ENCODE measurements around the gene SLC35A3. TPM values are rescaled to one million over a fixed set of nuclear protein-coding genes. Genes with fewer than 3 reads are reported as not detected.

The SLC35A3 gene
- total RNA-seq, result 25.3 and 27.3 TPM in 2 replicates

DNA sequence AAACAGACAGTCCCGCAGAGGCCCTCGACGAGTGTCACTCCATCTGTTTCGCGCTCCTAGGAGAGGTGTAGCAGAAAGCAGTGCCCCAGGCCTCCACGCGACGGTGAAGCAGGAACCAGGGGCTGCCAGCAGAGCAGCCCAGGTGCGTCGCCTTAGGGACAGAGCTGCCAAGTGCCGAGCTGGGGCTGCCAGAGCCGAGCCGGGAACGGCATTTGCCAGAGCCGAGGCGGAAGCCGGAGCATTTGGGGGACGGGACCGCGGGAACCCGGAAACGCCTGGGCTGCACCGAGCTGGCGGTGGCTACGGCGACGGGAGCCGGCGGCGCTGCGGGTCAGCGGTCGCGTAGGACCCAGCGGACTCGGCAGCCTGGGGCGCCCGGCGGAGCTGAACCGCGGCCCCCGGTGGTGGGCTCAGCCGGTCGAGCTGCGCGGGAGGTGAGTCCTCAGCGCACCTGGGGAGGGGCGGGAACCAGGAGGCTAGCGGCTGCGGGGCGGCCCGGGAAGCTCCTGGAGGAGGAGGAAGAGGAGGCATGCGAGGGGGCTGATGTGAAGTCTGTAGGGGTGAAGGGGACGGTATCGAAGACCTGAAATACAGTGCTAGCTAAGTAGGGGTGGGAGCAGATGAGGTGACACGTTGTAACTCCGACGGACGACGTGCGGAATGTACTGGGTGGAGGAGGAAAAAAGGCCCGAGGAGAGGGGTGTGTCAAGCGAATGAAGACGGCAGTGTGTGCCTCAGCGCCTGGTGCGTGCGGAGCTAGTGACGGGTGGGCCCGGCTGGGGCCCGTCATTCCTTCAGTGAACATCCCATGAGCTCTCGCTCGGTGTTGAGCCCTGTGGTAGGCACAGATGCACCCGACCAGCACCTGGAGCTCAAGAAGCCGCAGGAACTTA, at the start of gene SLC35A3:
Gene SLC35A3, plus strand, starts transcription at position 268 of the 893 bp plus-strand sequence. CDS start 23,559 bp downstream, outside the sequence.
- TF ChIP-seq, protein P1, sequence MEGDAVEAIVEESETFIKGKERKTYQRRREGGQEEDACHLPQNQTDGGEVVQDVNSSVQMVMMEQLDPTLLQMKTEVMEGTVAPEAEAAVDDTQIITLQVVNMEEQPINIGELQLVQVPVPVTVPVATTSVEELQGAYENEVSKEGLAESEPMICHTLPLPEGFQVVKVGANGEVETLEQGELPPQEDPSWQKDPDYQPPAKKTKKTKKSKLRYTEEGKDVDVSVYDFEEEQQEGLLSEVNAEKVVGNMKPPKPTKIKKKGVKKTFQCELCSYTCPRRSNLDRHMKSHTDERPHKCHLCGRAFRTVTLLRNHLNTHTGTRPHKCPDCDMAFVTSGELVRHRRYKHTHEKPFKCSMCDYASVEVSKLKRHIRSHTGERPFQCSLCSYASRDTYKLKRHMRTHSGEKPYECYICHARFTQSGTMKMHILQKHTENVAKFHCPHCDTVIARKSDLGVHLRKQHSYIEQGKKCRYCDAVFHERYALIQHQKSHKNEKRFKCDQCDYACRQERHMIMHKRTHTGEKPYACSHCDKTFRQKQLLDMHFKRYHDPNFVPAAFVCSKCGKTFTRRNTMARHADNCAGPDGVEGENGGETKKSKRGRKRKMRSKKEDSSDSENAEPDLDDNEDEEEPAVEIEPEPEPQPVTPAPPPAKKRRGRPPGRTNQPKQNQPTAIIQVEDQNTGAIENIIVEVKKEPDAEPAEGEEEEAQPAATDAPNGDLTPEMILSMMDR (IDR thresholded peaks at IDR 0.05; ENCODE audit: insufficient read depth, low read length, severe bottlenecking), result no peak
- no peak for FAIRE-seq
- DNase-seq (ENCODE audit: low read depth), result peak; percentile 71
- Histone ChIP-seq H3K36me3 (ENCODE audit: control insufficient read depth, insufficient read depth, low read length) (no peaks in the 10 kb centered on the region), H3K27me3 (ENCODE audit: control insufficient read depth, insufficient read depth, low read length) (no peaks in the 10 kb centered on the region), H3K4me3 (ENCODE audit: low read depth, low read length) (peak within 1 kb of the TSS; percentile 91)

DNA sequence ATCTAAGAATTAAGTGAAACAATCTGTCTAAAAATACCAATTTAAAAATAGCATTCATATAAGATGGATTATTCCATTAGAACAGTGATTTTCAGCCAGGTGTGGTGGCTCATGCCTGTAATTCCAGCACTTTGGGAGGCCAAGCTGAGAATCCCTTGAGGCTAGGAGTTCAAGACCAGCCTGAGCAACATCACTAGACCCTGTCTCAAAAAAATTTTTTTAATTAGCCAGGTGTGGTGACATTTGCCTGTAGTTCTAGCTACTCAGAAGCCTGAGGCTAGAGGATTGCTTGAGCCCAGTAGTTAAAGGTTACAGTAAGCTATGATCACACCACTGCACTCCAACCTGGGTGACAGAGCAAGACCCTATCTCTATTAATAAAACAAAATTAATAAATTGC, 35.0 kb upstream of the SLC35A3 start:
- DNase-seq (ENCODE audit: low read depth) (no peak), FAIRE-seq (no peak)
- H3K4me3 ChIP-seq (ENCODE audit: low read depth, low read length), result no peak overlapping the region
- H3K27me3 ChIP-seq (ENCODE audit: control insufficient read depth, insufficient read depth, low read length), result no peaks in the 10 kb centered on the region
- TF ChIP-seq, protein P1 (IDR thresholded peaks at IDR 0.05; ENCODE audit: insufficient read depth, low read length, severe bottlenecking), result no peak
- no peaks in the 10 kb centered on the region for H3K36me3 ChIP-seq (ENCODE audit: control insufficient read depth, insufficient read depth, low read length)

DNA sequence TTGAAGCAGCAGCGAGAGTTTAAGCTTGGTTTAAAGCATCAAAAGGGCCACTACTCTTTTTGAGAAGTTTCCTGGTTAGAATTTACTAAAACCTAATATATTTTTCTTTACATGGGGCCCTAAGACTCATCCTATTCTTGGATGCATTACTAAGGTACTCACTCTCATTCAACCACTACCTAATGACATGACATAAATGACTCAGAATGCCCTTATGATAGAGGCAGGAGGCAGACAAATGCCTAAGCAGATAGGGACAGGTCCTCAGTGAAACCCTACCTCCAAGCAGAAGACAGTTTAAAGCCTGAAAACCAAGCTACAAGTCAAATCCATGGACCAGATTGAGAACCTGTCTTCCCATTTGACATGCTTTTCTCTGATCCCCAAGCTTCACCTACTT, 34.3 kb upstream of the SLC35A3 start:
- TF ChIP-seq, protein P1 (IDR thresholded peaks at IDR 0.05; ENCODE audit: insufficient read depth, low read length, severe bottlenecking), result no peak
- FAIRE-seq (peak; percentile 82), DNase-seq (ENCODE audit: low read depth) (peak; percentile 7)
- H3K27me3 ChIP-seq (ENCODE audit: control insufficient read depth, insufficient read depth, low read length), result no peaks in the 10 kb centered on the region
- no peak overlapping the region for H3K4me3 ChIP-seq (ENCODE audit: low read depth, low read length)
- no peaks in the 10 kb centered on the region for H3K36me3 ChIP-seq (ENCODE audit: control insufficient read depth, insufficient read depth, low read length)

DNA sequence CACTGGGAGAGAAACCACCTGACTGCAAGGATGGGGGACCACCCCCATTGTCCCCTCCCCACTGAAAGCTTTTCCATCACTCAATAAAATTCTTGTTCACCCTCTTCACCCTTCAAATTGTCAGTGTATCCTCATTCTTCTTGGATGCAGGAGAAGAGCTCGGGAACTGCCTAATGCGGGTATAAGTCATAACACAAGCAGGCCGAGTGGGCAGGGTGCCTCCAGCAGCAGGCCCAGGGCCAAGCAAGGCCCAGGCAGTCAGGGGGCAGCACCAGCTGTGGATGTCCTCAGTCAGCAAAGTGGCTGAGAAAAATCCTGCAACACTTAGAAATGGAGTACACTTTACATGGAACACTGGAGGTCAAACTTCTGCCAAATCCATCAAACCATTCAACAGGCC, 33.7 kb upstream of the SLC35A3 start:
- FAIRE-seq, result peak; percentile 18
- H3K36me3 ChIP-seq (ENCODE audit: control insufficient read depth, insufficient read depth, low read length), result no peaks in the 10 kb centered on the region
- no peaks in the 10 kb centered on the region for H3K27me3 ChIP-seq (ENCODE audit: control insufficient read depth, insufficient read depth, low read length)
- H3K4me3 ChIP-seq (ENCODE audit: low read depth, low read length), result no peak overlapping the region
- TF ChIP-seq, protein P1 (IDR thresholded peaks at IDR 0.05; ENCODE audit: insufficient read depth, low read length, severe bottlenecking), result no peak
- no peak for DNase-seq (ENCODE audit: low read depth)

DNA sequence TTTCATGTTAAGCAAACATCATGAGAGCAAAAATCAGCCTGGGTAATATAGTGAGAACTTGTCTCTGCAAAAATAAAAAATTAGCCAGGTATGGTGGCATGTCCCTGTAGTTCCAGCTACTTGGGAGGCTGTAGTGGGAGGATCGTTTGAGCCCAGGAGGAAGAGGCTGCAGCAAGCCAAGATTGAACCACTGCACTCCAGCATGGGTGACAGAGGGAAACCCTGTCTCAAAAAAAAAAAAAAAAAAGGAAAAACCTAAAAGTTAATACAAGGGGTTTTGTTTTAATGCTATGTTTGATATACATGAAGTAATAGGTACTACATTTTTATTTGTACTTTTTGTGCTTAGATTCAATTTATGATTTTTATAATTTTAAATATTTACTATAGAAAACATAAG, 27.1 kb upstream of the SLC35A3 start:
- H3K36me3 ChIP-seq (ENCODE audit: control insufficient read depth, insufficient read depth, low read length), result no peaks in the 10 kb centered on the region
- no peak for DNase-seq (ENCODE audit: low read depth)
- TF ChIP-seq, protein P1 (IDR thresholded peaks at IDR 0.05; ENCODE audit: insufficient read depth, low read length, severe bottlenecking), result no peak
- no peak for FAIRE-seq
- H3K4me3 ChIP-seq (ENCODE audit: low read depth, low read length), result no peak overlapping the region
- H3K27me3 ChIP-seq (ENCODE audit: control insufficient read depth, insufficient read depth, low read length), result no peaks in the 10 kb centered on the region

Measured in bronchial epithelial cell (primary cell).